DMS79 treated with DMSO at 0.1 percent for 48 hours (cell line): ENCODE data around the gene TBC1D13.
"Not testable (repeated sequence)": the region's sequence is repeated elsewhere in the genome, so short reads cannot be mapped to it uniquely, and the experiment has no call there.

ENCODE experiments used
- DNase-seq: peaks from one replicate; lab custom pipeline; 2025; lab: John Stamatoyannopoulos, UW

The TBC1D13 gene

GRCh38 chr9:128785427-128785826 lies 1.6 kb upstream of the TBC1D13 start:
- DNase-seq, result no peak

DNA sequence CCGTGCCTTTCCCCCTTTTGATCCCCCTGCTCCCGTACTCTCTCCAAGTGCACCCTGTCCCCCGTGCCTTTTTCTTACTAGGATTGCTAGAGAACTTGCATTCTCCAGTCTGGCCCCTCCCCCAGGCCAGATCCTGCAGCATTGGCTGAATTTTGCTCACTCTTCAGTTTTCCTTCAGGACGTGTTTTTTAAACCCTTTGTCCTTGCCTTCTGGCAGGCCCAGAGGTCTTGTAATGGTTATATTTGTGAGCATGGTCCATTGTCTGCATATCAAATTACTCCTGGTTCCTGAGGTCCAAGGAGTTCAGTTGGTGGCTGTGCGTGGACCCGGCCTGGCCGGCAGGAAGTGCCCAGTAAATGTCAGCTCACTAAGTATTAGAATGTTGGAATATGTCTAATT lies 606 bp downstream of the TBC1D13 start:
- DNase-seq, result no peak

DNA sequence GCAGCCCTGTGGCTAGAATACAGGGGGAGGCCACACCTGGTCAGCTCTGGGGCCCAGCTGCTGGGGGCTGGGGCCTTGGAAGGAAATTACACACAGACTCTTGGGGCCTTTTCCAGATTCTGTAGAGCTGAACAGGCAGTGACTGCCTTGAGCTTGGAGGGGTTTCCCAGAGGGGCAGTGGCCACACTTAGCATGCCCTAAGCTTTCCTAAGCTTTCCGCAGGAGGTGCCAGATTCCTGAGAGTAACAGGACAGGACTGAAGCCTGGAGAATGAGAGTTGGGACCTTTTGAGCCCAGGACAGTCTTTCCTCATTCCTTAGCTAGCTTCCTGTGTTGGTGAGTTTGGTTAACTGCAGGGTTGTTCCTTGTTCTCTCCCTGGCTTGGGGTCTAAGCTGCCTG lies 1.4 kb downstream of the TBC1D13 start:
- DNase-seq, result no peak

DNA sequence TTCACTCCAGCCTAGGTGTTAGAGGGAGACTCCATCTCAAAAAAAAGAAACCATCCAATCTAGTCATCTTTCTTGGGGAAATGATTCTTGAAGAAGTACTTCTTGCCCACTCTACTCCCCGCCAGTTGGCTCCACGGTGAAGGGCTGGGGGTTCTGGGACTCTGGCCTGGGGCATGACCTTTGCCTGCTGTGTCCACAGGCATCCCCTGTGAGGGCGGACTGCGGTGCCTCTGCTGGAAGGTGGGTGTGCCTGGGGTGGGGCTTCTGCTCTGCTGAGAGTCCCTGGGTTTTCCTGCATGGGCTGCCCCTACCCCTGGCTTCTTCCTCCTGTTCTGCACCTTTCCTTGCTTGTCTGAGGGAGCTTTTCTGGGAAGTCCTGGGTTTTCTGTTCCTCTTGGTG lies 3.5 kb downstream of the TBC1D13 start:
- no peak for DNase-seq

- no peak for DNase-seq
These were observed 5.1 kb downstream of the TBC1D13 start for GRCh38 chr9:128792134-128792533.

GRCh38 chr9:128792978-128793686 lies 6.1 kb downstream of the TBC1D13 start:
- DNase-seq, result no peak

GRCh38 chr9:128794961-128795360 lies 7.9 kb downstream of the TBC1D13 start:
- not testable (repeated sequence) for DNase-seq

DNA sequence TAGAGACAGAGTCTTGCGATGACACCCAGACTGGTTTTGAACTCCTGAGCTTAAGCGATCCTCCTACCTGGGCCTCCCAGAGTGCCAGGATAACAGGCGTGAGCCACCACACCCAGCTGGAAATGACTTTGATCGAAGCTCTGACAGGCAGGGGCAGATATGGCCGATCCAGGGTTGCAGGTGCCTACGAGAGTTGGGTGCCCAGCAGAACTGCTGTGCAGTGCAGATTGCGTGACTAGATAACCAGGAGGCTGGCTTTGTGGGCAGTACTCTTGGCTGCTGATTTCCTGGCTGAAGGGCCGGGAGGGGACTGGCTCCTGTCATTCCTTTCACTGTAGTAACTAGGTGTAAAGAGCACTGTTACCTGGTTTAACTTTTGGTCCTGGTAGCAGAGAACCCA lies 11.8 kb downstream of the TBC1D13 start:
- no peak for DNase-seq

- no peak for DNase-seq
These were observed 13.0 kb downstream of the TBC1D13 start for GRCh38 chr9:128800061-128800460.

- no peak for DNase-seq
These were observed 15.4 kb downstream of the TBC1D13 start for GRCh38 chr9:128802482-128802881.

GRCh38 chr9:128805661-128806060 lies 18.6 kb downstream of the TBC1D13 start:
- DNase-seq, result no peak

DNA sequence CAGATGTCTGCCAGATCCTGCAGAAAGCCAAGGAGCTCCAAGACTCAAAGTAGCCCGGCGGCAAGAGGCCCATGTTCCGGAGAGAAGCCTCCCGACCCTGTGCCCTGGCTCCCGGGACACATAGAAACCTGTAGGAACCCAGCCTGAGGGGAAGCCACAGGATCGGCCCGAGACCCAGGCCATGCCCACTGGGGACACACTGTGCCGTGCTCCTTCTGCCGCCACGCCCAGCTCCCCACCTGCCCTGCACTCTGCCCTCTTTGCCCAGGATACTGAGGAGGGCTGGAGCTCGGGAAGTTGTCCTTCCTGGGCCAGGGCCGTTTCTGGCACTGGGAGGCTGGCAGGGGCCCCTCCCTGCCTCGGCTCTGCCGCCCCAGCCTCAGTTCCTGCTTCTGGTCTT lies 20.8 kb downstream of the TBC1D13 start:
- DNase-seq, result no peak

DNA sequence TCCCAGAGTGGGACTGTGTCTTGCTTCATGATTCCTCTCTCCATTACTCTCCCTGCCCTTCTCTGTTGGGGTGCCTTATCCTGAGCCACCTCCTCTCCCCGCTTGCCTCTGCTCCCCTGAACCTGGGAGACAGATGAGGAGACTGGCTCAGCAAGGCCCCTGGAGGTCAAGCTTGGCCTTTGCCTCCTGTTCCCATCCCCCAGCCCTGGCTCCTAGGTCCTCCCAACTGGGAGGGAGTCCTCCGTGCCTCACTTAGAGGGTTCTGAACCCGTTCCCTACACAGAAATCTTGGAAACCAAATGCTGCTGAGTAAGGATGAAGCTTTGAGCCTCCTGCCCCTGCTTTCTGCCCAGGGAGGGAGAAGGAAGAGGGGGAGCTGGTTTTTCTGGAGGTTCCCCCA lies 21.5 kb downstream of the TBC1D13 start:
- no peak for DNase-seq

DNA sequence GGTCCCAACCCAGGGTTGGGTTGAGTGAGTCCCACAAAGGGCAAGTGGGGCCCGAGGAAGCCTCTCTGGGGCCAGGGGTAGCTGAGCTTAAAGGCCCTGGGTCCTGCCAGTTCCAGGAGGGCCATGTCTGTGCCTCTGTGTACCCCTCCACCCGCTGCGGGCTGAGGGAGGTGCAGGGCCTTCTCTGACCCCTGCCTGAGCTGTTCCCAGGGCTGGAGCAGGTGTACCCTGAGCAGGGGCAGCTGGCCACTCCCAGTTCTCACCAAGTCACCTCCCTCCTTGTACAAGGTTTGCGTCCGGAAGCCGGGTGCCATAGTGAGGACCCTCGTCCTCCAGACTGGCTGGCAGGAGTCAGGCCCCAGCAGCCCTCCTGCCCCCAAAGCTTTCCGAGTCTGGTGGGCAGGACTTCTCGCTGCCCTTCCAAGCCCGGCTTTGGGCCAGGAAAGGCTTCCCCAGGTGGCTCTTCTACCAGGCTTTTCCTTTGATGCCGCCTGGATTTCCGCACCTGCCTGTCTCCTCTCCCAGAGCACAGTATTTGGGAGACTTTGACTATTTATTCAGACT lies 22.1 kb downstream of the TBC1D13 start:
- DNase-seq, result no peak

DNA sequence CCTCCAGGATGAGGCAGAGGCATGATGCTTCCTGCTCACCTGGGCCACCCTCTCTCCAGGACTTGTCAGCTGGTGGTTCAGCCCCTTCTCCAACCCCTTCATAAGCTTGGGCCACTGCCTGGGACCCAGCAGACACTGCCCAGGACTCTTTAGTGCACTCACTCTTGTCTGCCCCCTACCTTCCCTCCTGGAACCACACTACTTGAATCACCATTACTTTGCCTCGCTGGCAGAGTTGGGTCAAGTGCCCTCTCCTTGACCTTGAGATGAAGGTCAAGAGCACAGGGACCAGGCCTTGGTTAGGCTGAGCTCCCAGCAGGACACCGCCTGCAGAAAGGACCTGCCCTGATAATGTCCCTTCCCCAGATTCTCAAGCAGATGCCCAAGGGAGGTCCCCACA lies 22.8 kb downstream of the TBC1D13 start:
- no peak for DNase-seq

DNA sequence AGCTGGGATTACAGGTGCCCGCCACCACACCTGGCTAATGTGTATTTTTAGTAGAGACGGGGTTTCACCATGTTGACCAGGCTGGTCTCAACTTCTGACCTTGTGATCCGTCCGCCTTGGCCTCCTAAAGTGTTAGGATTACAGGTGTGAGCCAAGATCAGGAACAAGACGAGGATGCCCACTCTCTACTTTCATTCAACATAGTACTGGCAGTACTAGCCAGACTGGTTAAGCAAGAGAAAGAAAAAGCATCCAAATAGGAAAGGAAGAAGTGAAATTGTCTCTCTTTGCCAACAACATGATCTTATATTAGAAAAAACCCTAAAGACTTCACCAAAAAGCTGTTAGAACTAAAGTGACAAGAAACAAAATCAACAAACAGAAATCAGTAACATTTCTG lies 23.8 kb downstream of the TBC1D13 start:
- no peak for DNase-seq

DNA sequence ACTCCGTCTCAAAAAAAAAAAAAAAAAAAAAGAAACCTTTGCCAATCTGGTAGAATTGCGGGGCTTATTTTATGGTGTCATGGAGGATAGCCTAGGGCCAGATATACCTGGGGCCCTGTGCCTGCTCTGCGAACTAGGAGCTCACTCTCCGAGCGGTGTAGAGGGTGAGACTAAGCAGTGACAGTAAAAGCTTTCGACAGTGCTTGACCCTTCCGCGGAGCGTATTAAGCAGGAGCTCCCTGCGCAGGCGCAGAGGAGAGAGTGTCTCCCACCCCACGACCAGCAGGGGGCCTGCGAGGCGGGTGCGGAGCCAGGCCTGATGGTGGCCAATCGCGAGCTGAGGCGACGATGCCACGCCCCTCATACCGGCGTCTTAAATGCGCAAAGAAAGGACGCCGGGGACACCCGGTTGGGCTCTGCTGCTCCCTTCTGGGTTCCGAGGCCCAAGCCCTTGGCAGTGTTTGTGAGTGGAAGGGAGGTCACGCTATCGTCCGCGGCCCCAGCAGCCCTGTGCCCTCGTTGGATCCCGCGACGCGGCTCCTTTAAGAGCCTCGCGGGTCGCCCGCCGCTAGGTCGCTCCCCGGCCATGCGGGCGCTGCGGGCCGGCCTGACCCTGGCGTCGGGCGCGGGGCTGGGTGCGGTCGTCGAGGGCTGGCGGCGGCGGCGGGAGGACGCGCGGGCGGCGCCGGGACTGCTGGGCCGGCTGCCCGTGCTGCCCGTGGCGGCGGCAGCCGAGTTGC lies 31.2 kb downstream of the TBC1D13 start, which contains the start of gene ENDOG:
Gene ENDOG, plus strand, starts transcription at position 402 of the 740 bp plus-strand sequence. Its CDS starts 185 bp downstream, at position 587.
- DNase-seq, result peak; percentile 91

DNA sequence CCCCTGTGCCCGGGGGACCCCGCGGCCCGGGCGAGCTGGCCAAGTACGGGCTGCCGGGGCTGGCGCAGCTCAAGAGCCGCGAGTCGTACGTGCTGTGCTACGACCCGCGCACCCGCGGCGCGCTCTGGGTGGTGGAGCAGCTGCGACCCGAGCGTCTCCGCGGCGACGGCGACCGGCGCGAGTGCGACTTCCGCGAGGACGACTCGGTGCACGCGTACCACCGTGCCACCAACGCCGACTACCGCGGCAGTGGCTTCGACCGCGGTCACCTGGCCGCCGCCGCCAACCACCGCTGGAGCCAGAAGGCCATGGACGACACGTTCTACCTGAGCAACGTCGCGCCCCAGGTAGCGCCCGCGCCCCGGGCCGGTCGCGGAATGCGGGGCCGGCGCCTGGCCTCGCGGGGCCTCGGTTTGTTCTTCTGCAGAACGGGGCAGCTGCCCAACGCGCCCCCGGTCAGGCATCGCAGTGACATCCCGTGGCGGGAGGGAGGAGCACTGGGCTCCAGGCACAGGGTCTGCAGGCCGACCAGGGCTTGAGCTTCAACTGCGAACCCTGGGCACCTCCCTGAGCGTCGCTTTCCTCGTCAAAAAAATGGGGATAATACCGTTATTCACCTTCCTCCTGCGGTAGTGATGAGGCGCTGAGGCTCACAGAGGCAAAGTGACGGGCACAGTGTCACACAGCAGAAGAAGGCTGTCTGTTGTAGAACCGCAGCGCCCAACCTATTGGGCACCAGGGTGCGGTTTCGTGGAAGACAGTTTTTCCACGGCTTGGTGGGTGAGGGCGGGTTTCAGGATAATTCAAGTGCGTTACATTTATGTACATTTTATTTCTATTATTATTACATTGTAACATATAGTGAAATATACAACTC lies 32.0 kb downstream of the TBC1D13 start:
- peak; percentile 34 for DNase-seq

- no peak for DNase-seq
These were observed 32.9 kb downstream of the TBC1D13 start for GRCh38 chr9:128819716-128820664.

GRCh38 chr9:128820665-128821583 lies 33.9 kb downstream of the TBC1D13 start:
- DNase-seq, result no peak
